H1 (cell line): ENCODE measurements around the gene ITGA4.

ENCODE experiments used
- CHD2 ChIP-seq: IDR thresholded peaks from 2 replicates; pipeline ENCODE4 v1.6.1; 2012; ENCODE audit warnings: low read length, improper control_type of control experiment
- EZH2 ChIP-seq: fragments of 200-600 bp; sonication (generic); IDR thresholded peaks from 2 replicates; pipeline ENCODE4 v1.7.1; 2012; ENCODE audit warnings: low read depth, mild to moderate bottlenecking, moderate library complexity, low read length, inconsistent platforms; ENCODE audit not compliant: severe bottlenecking
- NANOG ChIP-seq: IDR thresholded peaks from 2 replicates; pipeline ENCODE4 v1.6.1; 2011; ENCODE audit warnings: low read length, low read depth, mild to moderate bottlenecking, inconsistent platforms; ENCODE audit not compliant: insufficient read depth, poor library complexity, severe bottlenecking
- RNF2 ChIP-seq: fragments of 200-900, 300-1000 bp; sonication (generic); IDR thresholded peaks from 2 replicates; pipeline ENCODE4 v1.7.1; 2016; ENCODE audit warnings: borderline replicate concordance, low read depth, mild to moderate bottlenecking, antibody characterized with exemption, low read length; ENCODE audit not compliant: poor library complexity, severe bottlenecking; ENCODE audit errors: missing control alignments
- SAP30 ChIP-seq: fragments of 300-600 bp; sonication (generic); IDR thresholded peaks from 2 replicates; pipeline ENCODE4 v1.7.1; 2012; ENCODE audit warnings: low read length, moderate library complexity, mild to moderate bottlenecking, inconsistent platforms; ENCODE audit not compliant: insufficient read depth, insufficient replicate concordance
- SP4 ChIP-seq: IDR thresholded peaks from 2 replicates; pipeline ENCODE4 v1.6.1; 2012; ENCODE audit warnings: low read length, inconsistent platforms
- TF ChIP-seq, protein P1 (sequence below), 3 experiments: IDR thresholded peaks; 1 replicate in 2 of 3; 2 replicates in 1 of 3; pipeline versions ENCODE4 v1.5.1 to v1.6.1; 2011; ENCODE audit warnings: low read length in 3 of 3, mild to moderate bottlenecking in 3 of 3, inconsistent platforms in 2 of 3, low read depth in 1 of 3, moderate library complexity in 1 of 3; ENCODE audit not compliant: insufficient read depth in 1 of 3; ENCODE audit errors: control extremely low read depth in 1 of 3

- no peak for TF ChIP-seq CHD2
- TF ChIP-seq, protein P1, sequence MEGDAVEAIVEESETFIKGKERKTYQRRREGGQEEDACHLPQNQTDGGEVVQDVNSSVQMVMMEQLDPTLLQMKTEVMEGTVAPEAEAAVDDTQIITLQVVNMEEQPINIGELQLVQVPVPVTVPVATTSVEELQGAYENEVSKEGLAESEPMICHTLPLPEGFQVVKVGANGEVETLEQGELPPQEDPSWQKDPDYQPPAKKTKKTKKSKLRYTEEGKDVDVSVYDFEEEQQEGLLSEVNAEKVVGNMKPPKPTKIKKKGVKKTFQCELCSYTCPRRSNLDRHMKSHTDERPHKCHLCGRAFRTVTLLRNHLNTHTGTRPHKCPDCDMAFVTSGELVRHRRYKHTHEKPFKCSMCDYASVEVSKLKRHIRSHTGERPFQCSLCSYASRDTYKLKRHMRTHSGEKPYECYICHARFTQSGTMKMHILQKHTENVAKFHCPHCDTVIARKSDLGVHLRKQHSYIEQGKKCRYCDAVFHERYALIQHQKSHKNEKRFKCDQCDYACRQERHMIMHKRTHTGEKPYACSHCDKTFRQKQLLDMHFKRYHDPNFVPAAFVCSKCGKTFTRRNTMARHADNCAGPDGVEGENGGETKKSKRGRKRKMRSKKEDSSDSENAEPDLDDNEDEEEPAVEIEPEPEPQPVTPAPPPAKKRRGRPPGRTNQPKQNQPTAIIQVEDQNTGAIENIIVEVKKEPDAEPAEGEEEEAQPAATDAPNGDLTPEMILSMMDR (IDR thresholded peaks at IDR 0.05; ENCODE audit: control extremely low read depth in 1 of 3, insufficient read depth in 1 of 3, low read depth in 1 of 3, low read length in 3 of 3), result no peak
- TF ChIP-seq RNF2, result no peak
- no peak for TF ChIP-seq SP4
- no peak for TF ChIP-seq SAP30
- no peak for TF ChIP-seq NANOG
- no peak for TF ChIP-seq EZH2
Observed at GRCh38 chr2:181578829-181579228, 121.6 kb downstream of the ITGA4 start.
